ENCODE measurements around the gene CRACR2B.

CRACR2B gene

GRCh38 chr11:862081-862661 lies 34.5 kb downstream of the CRACR2B start:
- CTCF ChIA-PET, result no interaction called here
- no peak for DNase-seq (ENCODE audit: extremely low spot score)
- POLR2A ChIA-PET, result no interaction called here
- no peak for TF ChIP-seq TARDBP (IDR thresholded peaks at IDR 0.05)
- TF ChIP-seq ZNF384 (IDR thresholded peaks at IDR 0.05), result no peak
- no peak for TF ChIP-seq SUZ12 (IDR thresholded peaks at IDR 0.05)
- no peak for TF ChIP-seq BHLHE40 (IDR thresholded peaks at IDR 0.05; ENCODE audit: borderline replicate concordance)

- POLR2A ChIA-PET, result no interaction called here
- TF ChIP-seq L3MBTL2 (conservative IDR thresholded peaks at IDR 0.05), result no peak
- TF ChIP-seq SP1 (IDR thresholded peaks at IDR 0.05), result no peak
- no peak for TF ChIP-seq FOXA1 (IDR thresholded peaks at IDR 0.05)
- CTCF ChIA-PET, result no interaction called here
- no peak for DNase-seq (ENCODE audit: extremely low spot score)
Observed at GRCh38 chr11:862696-863022, 34.9 kb downstream of the CRACR2B start.

- ChIA-PET POLR2A (no interaction called here), CTCF (no interaction called here)
- no peak for DNase-seq (ENCODE audit: extremely low spot score)
- TF ChIP-seq ELF4 (IDR thresholded peaks at IDR 0.05) (no peak), PKNOX1 (IDR thresholded peaks at IDR 0.05) (no peak), ZNF384 (IDR thresholded peaks at IDR 0.05) (no peak), L3MBTL2 (conservative IDR thresholded peaks at IDR 0.05) (no peak), FOXK2 (IDR thresholded peaks at IDR 0.05) (no peak), FOXM1 (IDR thresholded peaks at IDR 0.05; ENCODE audit: borderline replicate concordance) (no peak), ARNT (IDR thresholded peaks at IDR 0.05) (no peak), HDGF (IDR thresholded peaks at IDR 0.05; ENCODE audit: borderline replicate concordance) (no peak), SUZ12 (IDR thresholded peaks at IDR 0.05) (no peak)
Observed at GRCh38 chr11:863023-863909, 35.5 kb downstream of the CRACR2B start.

GRCh38 chr11:863910-864827 lies 36.5 kb downstream of the CRACR2B start:
- TF ChIP-seq SP1 (IDR thresholded peaks at IDR 0.05) (no peak), FOXK2 (IDR thresholded peaks at IDR 0.05) (no peak), SUZ12 (IDR thresholded peaks at IDR 0.05) (no peak), L3MBTL2 (conservative IDR thresholded peaks at IDR 0.05) (no peak), ARNT (IDR thresholded peaks at IDR 0.05) (no peak), NFRKB (IDR thresholded peaks at IDR 0.05) (no peak), FOXM1 (IDR thresholded peaks at IDR 0.05; ENCODE audit: borderline replicate concordance) (no peak), CTBP1 (IDR thresholded peaks at IDR 0.05; ENCODE audit: borderline replicate concordance) (no peak), LEF1 (IDR thresholded peaks at IDR 0.05; ENCODE audit: borderline replicate concordance) (no peak), HDGF (IDR thresholded peaks at IDR 0.05; ENCODE audit: borderline replicate concordance) (no peak), TARDBP (IDR thresholded peaks at IDR 0.05) (no peak), FOXA1 (IDR thresholded peaks at IDR 0.05) (no peak), ELF4 (IDR thresholded peaks at IDR 0.05) (no peak), ZNF384 (IDR thresholded peaks at IDR 0.05) (no peak)
- DNase-seq (ENCODE audit: extremely low spot score), result no peak
- CTCF ChIA-PET, result no interaction called here
- POLR2A ChIA-PET, result no interaction called here

- POLR2A ChIA-PET, result interaction anchor here (1.1 kb wide), 1 partner anchor 624 kb away, joined by 4 read pairs; no protein-coding TSS in a partner anchor
- CTCF ChIA-PET, result no interaction called here
- DNase-seq (ENCODE audit: extremely low spot score), result no peak
- TF ChIP-seq PKNOX1 (IDR thresholded peaks at IDR 0.05), result no peak
- no peak for TF ChIP-seq FOXM1 (IDR thresholded peaks at IDR 0.05; ENCODE audit: borderline replicate concordance)
- no peak for TF ChIP-seq HDGF (IDR thresholded peaks at IDR 0.05; ENCODE audit: borderline replicate concordance)
- TF ChIP-seq ELF4 (IDR thresholded peaks at IDR 0.05), result no peak
- TF ChIP-seq L3MBTL2 (conservative IDR thresholded peaks at IDR 0.05), result no peak
- no peak for TF ChIP-seq ARNT (IDR thresholded peaks at IDR 0.05)
- TF ChIP-seq TARDBP (IDR thresholded peaks at IDR 0.05), result no peak
- TF ChIP-seq BHLHE40 (IDR thresholded peaks at IDR 0.05; ENCODE audit: borderline replicate concordance), result no peak
- TF ChIP-seq FOXK2 (IDR thresholded peaks at IDR 0.05), result no peak
- no peak for TF ChIP-seq CTBP1 (IDR thresholded peaks at IDR 0.05; ENCODE audit: borderline replicate concordance)
Observed at GRCh38 chr11:864898-865297, 37.2 kb downstream of the CRACR2B start.

- ChIA-PET CTCF (no interaction called here), POLR2A (interaction anchor here (1.1 kb wide), 1 partner anchor 624 kb away, joined by 4 read pairs; no protein-coding TSS in a partner anchor)
- DNase-seq (ENCODE audit: extremely low spot score), result no peak
- TF ChIP-seq HDGF (IDR thresholded peaks at IDR 0.05; ENCODE audit: borderline replicate concordance) (no peak), BHLHE40 (IDR thresholded peaks at IDR 0.05; ENCODE audit: borderline replicate concordance) (no peak)
Observed at GRCh38 chr11:865462-866430, 38.0 kb downstream of the CRACR2B start.

Data from HEK293T (cell line).